WI38 (cell line): ENCODE measurements around the gene TNFAIP8.

Experiments used
- H3K4me3 ChIP-seq: 2 replicates; pipeline ENCODE4 v1.5.1; 2011; ENCODE audit warnings: low read depth, mild to moderate bottlenecking, control low read depth, low read length
- TF ChIP-seq, protein P1 (sequence below): IDR thresholded peaks from 2 replicates; pipeline ENCODE4 v1.5.1; 2012; ENCODE audit warnings: low read depth, mild to moderate bottlenecking, control low read depth, low read length

Gene TNFAIP8

DNA sequence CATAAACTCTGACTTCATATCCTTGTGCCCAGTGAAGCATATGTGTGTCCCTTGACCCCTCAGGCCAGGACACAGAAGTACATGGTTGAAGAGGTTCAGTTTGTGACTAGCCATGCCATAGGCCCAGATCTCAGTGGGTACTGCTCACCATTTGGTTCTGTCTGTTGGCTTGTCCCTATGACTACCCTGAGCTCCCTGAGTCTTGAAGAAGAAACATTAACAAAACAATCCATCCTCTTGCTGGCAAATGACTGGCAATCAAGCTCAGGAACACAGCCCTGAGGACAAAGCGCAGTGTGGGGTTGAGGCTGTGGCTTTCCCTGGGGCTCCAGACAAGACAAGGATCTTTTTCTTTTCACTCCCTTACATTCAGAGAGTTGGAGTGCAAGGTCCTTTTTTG, 46.3 kb downstream of the TNFAIP8 start:
- H3K4me3 ChIP-seq, result no peak overlapping the region
- TF ChIP-seq, protein P1, sequence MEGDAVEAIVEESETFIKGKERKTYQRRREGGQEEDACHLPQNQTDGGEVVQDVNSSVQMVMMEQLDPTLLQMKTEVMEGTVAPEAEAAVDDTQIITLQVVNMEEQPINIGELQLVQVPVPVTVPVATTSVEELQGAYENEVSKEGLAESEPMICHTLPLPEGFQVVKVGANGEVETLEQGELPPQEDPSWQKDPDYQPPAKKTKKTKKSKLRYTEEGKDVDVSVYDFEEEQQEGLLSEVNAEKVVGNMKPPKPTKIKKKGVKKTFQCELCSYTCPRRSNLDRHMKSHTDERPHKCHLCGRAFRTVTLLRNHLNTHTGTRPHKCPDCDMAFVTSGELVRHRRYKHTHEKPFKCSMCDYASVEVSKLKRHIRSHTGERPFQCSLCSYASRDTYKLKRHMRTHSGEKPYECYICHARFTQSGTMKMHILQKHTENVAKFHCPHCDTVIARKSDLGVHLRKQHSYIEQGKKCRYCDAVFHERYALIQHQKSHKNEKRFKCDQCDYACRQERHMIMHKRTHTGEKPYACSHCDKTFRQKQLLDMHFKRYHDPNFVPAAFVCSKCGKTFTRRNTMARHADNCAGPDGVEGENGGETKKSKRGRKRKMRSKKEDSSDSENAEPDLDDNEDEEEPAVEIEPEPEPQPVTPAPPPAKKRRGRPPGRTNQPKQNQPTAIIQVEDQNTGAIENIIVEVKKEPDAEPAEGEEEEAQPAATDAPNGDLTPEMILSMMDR, result no peak

DNA sequence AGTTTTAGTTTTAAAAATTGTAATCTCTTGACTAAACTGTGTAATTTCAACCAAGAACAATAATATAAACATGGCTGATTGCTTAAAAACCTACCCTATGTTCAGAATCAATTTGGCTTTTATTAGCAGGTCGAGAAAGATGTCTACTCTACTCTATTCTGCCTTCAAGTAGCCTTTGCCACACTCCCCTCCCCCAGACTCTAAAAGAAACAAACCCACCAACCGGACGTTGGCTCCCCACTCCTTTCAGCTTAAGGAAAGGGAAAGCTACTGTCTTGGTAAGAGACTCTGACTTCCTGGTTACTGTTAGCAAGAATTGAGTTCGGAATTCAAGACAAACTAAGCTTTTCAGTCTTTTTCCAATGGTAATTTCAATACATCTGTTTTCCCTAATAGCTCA, 46.7 kb downstream of the TNFAIP8 start:
- TF ChIP-seq, protein P1, result no peak
- H3K4me3 ChIP-seq, result no peak overlapping the region

DNA sequence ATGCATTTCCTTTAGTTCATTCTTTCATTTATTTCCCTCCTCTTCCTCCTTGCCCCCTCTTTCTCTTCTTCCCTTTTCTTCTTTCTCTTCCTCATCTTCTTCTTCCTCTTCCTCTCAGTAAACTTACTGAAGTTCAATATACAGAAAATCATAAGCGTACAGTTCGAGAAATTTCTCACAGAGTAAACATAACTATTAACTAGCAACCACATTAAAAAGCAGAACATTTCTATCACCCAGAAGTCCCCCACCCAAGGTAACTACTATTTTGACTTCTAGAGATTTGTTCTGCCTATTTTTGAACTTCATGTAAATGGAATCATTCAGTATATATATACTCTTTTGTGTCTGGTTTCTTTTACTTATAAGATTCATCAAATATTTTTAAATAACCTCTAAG, 48.2 kb downstream of the TNFAIP8 start:
- H3K4me3 ChIP-seq, result no peak overlapping the region
- TF ChIP-seq, protein P1, result no peak

DNA sequence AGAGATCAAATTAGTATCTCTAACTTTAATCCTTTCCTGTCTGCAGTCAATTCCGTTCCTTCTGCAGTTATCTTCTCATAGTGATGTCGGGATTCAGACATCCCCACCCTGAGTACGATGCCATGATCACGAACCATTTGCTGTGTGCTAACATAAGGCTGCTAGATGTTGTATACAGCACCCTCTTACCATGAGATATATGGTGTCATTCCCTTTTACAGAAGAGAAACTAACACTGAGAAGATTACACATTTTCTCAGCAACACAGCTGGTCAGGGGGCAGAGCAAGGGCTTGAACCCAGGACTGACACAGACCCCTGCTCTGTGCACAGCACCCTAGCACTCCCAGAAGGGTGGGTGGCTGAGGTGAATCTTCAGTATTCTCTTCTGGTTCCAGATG, 49.6 kb downstream of the TNFAIP8 start:
- TF ChIP-seq, protein P1, result no peak
- no peak overlapping the region for H3K4me3 ChIP-seq

DNA sequence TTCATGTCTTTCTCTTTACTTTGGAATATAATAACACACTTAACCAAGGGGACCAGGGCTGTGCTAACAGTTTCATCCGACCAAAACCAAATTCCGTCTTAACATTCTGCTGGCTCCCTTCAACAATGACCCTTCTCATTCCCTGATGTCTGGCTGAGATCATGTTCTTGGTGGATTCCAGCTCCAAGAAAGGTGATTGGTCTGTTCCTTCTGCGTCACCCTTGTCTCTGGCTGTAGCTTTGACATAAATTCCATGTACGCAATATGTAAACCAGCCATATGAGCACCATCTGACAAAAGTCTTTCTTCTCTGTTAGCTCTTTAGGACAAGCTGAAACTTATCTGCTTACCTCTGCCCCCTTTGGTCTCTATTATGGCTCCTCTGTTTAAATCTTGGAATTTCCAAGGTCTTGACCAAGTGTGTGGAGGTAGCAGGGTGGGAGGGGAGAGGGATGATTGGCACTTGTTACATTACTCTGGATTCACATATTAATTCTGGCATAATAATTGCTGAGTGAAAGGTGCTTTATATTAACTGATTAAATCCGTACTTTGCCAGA, 50.8 kb downstream of the TNFAIP8 start:
- TF ChIP-seq, protein P1, result no peak

DNA sequence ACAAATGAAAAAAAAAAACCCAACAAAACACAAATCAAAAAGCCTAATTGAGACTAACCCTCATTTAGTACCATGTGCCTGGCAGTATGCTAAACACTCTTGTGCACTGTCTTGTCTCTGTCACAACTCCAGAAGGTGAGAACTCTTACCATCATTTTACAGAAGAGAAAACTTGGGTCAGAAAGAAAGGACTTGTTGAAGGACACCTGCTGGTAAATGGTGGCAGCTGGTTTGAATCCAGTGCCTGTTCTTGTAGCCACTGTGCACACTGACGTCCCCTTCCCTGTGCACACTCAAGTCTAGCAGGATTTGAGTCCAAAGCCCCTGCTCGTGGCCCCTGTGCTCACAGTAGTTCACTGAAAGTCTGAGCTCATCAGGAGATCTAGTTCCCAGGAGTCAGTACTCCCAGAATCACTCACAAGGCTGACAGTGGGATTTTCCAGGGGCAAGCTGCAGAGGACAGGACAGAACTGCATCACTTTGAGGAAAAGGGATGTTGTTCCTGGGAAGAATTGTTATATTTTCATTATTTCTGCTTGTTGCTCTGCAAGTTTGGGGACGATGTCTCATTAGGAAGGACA, 53.5 kb downstream of the TNFAIP8 start:
- H3K4me3 ChIP-seq, result no peak overlapping the region
- TF ChIP-seq, protein P1, result no peak

More for the DNA sequence above, 50.8 kb downstream of the TNFAIP8 start:
- H3K4me3 ChIP-seq, result no peak overlapping the region

DNA sequence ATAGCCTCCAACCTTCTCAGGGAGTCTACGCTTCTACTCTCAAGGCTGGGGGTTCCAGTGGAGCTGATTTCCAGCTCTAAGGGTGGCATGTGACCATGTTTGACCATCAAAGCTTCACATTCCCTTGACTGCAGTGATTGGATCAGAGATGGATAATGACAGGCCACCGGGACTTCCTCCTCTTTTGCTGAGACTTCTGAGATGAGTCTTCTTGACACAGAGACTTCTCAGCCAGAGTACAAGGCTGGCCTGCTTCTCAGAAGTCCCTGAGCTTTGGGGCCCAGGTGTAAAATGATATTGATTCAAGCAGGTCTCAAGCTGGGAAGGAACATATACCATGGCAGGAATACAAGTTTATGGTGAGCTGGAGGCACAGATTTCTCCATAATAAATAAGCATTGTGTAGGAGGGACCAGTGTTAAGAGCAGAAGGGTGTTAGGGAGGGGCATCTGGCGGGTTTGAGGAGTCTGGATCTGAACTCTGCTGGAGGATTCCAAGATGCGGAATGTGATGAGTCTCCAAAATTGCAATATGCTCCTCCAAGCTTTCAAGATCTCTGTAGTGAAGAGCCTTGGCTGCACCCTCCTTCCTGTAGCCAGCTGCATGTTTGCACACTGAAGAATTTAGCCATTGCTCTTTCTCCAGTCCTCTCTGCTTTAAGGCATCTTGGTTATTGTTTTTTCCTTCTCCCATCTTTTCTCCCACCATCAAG, 54.8 kb downstream of the TNFAIP8 start:
- no peak overlapping the region for H3K4me3 ChIP-seq
- TF ChIP-seq, protein P1, result no peak
